HepG2 (cell line): ENCODE measurements around the gene MAP3K14. TPM values are rescaled to one million over a fixed set of nuclear protein-coding genes. Genes with fewer than 3 reads are reported as not detected.

Experiments
- AKAP8 ChIP-seq: sonication (generic); formaldehyde crosslinking; IDR thresholded peaks from 2 replicates; pipeline ENCODE4 v1.5.1; 2020; ENCODE audit warnings: mild to moderate bottlenecking, missing genetic modification reagents
- ATRX ChIP-seq: sonication (generic); formaldehyde crosslinking; IDR thresholded peaks from 2 replicates; pipeline ENCODE4 v1.4.0; 2020; ENCODE audit warnings: missing genetic modification reagents, borderline replicate concordance
- EHMT2 ChIP-seq: fragments of 200-600 bp; sonication (generic); IDR thresholded peaks from 2 replicates; pipeline ENCODE4 v1.7.0; 2017; ENCODE audit warnings: antibody characterized with exemption, low read depth, low read length, borderline replicate concordance
- ELF4 ChIP-seq: sonication (generic); formaldehyde crosslinking; IDR thresholded peaks from 2 replicates; pipeline ENCODE4 v1.5.0; 2020; ENCODE audit warnings: missing genetic modification reagents, mild to moderate bottlenecking, moderate library complexity, borderline replicate concordance
- HDAC6 ChIP-seq: fragments of 200-600 bp; sonication (generic); IDR thresholded peaks from 2 replicates; pipeline ENCODE4 v1.7.0; 2017; ENCODE audit warnings: mild to moderate bottlenecking, antibody characterized with exemption, low read length, low read depth
- IKZF1 ChIP-seq: fragments of 450-650 bp; IDR thresholded peaks from 2 replicates; pipeline ENCODE4 v1.7.1; 2016
- JUND ChIP-seq: sonication (generic); formaldehyde crosslinking; IDR thresholded peaks from 2 replicates; pipeline ENCODE4 v1.8.0; 2022; ENCODE audit warnings: mild to moderate bottlenecking, missing genetic modification reagents
- KLF11 ChIP-seq: IDR thresholded peaks from 2 replicates; pipeline ENCODE4 v1.6.1; 2016; ENCODE audit warnings: missing compliant biosample characterization
- SALL2 ChIP-seq: sonication (generic); formaldehyde crosslinking; IDR thresholded peaks from 2 replicates; pipeline ENCODE4 v1.8.1; 2023; ENCODE audit warnings: mild to moderate bottlenecking, missing genetic modification reagents, inconsistent platforms
- SIN3A ChIP-seq: IDR thresholded peaks from 2 replicates; pipeline ENCODE4 v1.6.1; 2011; ENCODE audit warnings: low read depth, mild to moderate bottlenecking, control low read depth, low read length, borderline replicate concordance
- SP4 ChIP-seq: sonication (generic); formaldehyde crosslinking; IDR thresholded peaks from 2 replicates; pipeline ENCODE4 v1.8.1; 2023; ENCODE audit warnings: mild to moderate bottlenecking, missing genetic modification reagents
- SRF ChIP-seq: IDR thresholded peaks from 2 replicates; pipeline ENCODE4 v1.6.1; 2011; ENCODE audit warnings: mild to moderate bottlenecking, low read depth, low read length, moderate library complexity
- TEAD3 ChIP-seq: optimal IDR thresholded peaks from 2 replicates; pipeline ENCODE3; 2016; ENCODE audit warnings: borderline replicate concordance
- ZEB1 ChIP-seq: IDR thresholded peaks from 2 replicates; pipeline ENCODE4 v1.6.1; 2012; ENCODE audit warnings: mild to moderate bottlenecking, low read depth, inconsistent platforms; ENCODE audit not compliant: insufficient replicate concordance
- ZFX ChIP-seq: sonication (generic); formaldehyde crosslinking; IDR thresholded peaks from 2 replicates; pipeline ENCODE4 v1.4.0; 2020; ENCODE audit warnings: mild to moderate bottlenecking, low read depth, missing genetic modification reagents, moderate library complexity
- ZNF253 ChIP-seq: sonication (generic); formaldehyde crosslinking; IDR thresholded peaks from 2 replicates; pipeline ENCODE4 v1.8.0; 2022; ENCODE audit warnings: mild to moderate bottlenecking, missing genetic modification reagents, borderline replicate concordance
- ZNF274 ChIP-seq: sonication (generic); formaldehyde crosslinking; IDR thresholded peaks from 2 replicates; pipeline ENCODE4 v1.5.1; 2020; ENCODE audit warnings: mild to moderate bottlenecking, missing genetic modification reagents
- ZNF546 ChIP-seq: sonication (generic); formaldehyde crosslinking; conservative IDR thresholded peaks from 2 replicates; pipeline ENCODE4 v1.8.1; 2023; ENCODE audit warnings: mild to moderate bottlenecking, missing genetic modification reagents
- polyA plus RNA-seq, 8 experiments: library from polyadenylated mRNA; depleted of rRNA in 3 of 8; stranded (reverse) in 7 of 8; unstranded in 1 of 8; fragments of >200 nt; fragmentation: Illumina TruSeq in 4 of 8; extraction: Trizol in 4 of 8; gene quantifications; 2 replicates each; pipeline versions ENCODE4 v1.2.1 to v1.2.3, GENCODE V29; 2011 to 2016; ENCODE audit warnings: low read depth in 4 of 8, missing spikeins in 1 of 8, mixed read lengths in 1 of 8; ENCODE audit not compliant: insufficient read depth in 1 of 8
- total RNA-seq, 5 experiments: library from RNA; depleted of rRNA; stranded (reverse); fragments of >200 nt; fragmentation: Illumina TruSeq; extraction: Trizol; gene quantifications; 2 replicates each; pipeline ENCODE4 v1.2.3, GENCODE V29; 2016; ENCODE audit warnings: low read depth in 1 of 5
- TF ChIP-seq, protein P1 (sequence below): sonication (generic); formaldehyde crosslinking; IDR thresholded peaks from 2 replicates; pipeline ENCODE4 v1.4.0; 2020; ENCODE audit warnings: missing genetic modification reagents
- TF ChIP-seq, protein P2 (sequence below): sonication (generic); formaldehyde crosslinking; IDR thresholded peaks from 2 replicates; pipeline ENCODE4 v1.5.0; 2020; ENCODE audit warnings: mild to moderate bottlenecking, missing genetic modification reagents, moderate library complexity
- TF ChIP-seq, protein P3 (sequence below): sonication (generic); formaldehyde crosslinking; IDR thresholded peaks from 2 replicates; pipeline ENCODE4 v1.5.0; 2020; ENCODE audit warnings: mild to moderate bottlenecking, missing genetic modification reagents
- TF ChIP-seq, protein P4 (sequence below): fragments of 450-650 bp; IDR thresholded peaks from 2 replicates; pipeline ENCODE4 v1.6.1; 2016

The MAP3K14 gene
- total and polyA plus RNA-seq, 2 of the 13 experiments (the other 11 are each of a cell fraction or from before 2014, with no cell fraction given): 2.6 TPM

DNA sequence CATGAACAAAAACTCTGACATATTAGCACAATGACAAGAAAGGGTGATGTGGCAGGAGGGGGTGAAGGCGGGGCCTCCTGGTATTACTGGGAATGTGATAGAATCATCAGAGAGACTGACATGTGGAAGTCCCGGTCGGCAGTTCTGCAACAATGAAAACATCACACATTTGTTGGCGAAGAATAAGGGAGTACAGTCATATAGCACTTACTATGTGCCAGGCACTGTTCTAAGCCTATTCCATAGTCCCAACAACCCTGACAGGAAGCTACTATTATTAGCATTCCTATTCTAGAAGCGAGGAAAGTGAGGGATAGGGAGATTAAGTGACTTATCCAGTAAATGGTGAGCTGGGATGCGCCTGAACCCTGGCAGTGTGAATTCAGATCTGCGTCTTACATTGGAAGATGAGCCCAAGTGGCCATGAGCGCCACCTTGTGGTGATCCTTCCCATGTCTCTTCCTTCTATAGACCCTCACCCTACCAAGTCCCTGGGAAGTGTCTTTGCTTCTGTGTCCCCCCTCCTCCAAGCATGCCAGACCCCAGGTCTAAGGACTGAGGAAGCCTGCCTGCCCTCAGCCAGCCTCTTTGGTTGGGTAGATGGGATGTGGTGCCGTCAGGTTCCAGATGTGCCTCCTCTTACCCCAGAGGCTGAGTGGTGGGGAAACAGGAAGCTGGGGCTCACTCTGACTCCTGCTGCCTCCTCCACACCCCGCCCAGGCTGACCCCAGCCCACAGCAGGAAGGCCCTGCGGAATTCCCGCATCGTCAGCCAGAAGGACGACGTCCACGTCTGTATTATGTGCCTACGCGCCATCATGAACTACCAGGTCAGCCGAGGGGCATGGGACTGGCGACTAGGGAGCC is 81.2 kb downstream of the MAP3K14 start (continued):
- TF ChIP-seq, protein P1, sequence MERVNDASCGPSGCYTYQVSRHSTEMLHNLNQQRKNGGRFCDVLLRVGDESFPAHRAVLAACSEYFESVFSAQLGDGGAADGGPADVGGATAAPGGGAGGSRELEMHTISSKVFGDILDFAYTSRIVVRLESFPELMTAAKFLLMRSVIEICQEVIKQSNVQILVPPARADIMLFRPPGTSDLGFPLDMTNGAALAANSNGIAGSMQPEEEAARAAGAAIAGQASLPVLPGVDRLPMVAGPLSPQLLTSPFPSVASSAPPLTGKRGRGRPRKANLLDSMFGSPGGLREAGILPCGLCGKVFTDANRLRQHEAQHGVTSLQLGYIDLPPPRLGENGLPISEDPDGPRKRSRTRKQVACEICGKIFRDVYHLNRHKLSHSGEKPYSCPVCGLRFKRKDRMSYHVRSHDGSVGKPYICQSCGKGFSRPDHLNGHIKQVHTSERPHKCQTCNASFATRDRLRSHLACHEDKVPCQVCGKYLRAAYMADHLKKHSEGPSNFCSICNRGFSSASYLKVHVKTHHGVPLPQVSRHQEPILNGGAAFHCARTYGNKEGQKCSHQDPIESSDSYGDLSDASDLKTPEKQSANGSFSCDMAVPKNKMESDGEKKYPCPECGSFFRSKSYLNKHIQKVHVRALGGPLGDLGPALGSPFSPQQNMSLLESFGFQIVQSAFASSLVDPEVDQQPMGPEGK: no peak
- TF ChIP-seq ATRX: no peak
- TF ChIP-seq SIN3A: no peak
- TF ChIP-seq, protein P2, sequence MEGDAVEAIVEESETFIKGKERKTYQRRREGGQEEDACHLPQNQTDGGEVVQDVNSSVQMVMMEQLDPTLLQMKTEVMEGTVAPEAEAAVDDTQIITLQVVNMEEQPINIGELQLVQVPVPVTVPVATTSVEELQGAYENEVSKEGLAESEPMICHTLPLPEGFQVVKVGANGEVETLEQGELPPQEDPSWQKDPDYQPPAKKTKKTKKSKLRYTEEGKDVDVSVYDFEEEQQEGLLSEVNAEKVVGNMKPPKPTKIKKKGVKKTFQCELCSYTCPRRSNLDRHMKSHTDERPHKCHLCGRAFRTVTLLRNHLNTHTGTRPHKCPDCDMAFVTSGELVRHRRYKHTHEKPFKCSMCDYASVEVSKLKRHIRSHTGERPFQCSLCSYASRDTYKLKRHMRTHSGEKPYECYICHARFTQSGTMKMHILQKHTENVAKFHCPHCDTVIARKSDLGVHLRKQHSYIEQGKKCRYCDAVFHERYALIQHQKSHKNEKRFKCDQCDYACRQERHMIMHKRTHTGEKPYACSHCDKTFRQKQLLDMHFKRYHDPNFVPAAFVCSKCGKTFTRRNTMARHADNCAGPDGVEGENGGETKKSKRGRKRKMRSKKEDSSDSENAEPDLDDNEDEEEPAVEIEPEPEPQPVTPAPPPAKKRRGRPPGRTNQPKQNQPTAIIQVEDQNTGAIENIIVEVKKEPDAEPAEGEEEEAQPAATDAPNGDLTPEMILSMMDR (CRISPR knock-in tag): peak; percentile 85
- TF ChIP-seq, protein P3, sequence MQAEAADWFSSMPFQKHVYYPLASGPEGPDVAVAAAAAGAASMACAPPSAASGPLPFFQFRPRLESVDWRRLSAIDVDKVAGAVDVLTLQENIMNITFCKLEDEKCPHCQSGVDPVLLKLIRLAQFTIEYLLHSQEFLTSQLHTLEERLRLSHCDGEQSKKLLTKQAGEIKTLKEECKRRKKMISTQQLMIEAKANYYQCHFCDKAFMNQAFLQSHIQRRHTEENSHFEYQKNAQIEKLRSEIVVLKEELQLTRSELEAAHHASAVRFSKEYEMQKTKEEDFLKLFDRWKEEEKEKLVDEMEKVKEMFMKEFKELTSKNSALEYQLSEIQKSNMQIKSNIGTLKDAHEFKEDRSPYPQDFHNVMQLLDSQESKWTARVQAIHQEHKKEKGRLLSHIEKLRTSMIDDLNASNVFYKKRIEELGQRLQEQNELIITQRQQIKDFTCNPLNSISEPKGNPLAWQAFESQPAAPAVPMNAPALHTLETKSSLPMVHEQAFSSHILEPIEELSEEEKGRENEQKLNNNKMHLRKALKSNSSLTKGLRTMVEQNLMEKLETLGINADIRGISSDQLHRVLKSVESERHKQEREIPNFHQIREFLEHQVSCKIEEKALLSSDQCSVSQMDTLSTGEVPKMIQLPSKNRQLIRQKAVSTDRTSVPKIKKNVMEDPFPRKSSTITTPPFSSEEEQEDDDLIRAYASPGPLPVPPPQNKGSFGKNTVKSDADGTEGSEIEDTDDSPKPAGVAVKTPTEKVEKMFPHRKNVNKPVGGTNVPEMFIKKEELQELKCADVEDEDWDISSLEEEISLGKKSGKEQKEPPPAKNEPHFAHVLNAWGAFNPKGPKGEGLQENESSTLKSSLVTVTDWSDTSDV (CRISPR knock-in tag): 0 out of 2 replicates have a peak, but pooled peaks have one; percentile 66
- 0 out of 2 replicates have a peak, but pooled peaks have one; percentile 20 for TF ChIP-seq SP4 (CRISPR knock-in tag)
- no peak for TF ChIP-seq IKZF1
- no peak for TF ChIP-seq KLF11 (CRISPR knock-in tag)
- no peak for TF ChIP-seq JUND (CRISPR knock-in tag)
- TF ChIP-seq, protein P4, sequence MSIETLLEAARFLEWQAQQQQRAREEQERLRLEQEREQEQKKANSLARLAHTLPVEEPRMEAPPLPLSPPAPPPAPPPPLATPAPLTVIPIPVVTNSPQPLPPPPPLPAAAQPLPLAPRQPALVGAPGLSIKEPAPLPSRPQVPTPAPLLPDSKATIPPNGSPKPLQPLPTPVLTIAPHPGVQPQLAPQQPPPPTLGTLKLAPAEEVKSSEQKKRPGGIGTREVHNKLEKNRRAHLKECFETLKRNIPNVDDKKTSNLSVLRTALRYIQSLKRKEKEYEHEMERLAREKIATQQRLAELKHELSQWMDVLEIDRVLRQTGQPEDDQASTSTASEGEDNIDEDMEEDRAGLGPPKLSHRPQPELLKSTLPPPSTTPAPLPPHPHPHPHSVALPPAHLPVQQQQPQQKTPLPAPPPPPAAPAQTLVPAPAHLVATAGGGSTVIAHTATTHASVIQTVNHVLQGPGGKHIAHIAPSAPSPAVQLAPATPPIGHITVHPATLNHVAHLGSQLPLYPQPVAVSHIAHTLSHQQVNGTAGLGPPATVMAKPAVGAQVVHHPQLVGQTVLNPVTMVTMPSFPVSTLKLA: no peak
- TF ChIP-seq HDAC6: no peak
- no peak for TF ChIP-seq ZNF274 (CRISPR knock-in tag)
- no peak for TF ChIP-seq ZFX (CRISPR knock-in tag)
- 0 out of 2 replicates have a peak, but pooled peaks have one; percentile 29 for TF ChIP-seq ZNF253 (CRISPR knock-in tag)
- no peak for TF ChIP-seq SRF
- TF ChIP-seq AKAP8: no peak
- no peak for TF ChIP-seq EHMT2
- TF ChIP-seq ZNF546 (CRISPR knock-in tag): no peak
- peak; percentile 50 for TF ChIP-seq TEAD3 (CRISPR knock-in tag)
- TF ChIP-seq SALL2: no peak
- TF ChIP-seq ELF4 (CRISPR knock-in tag): no peak
- no peak for TF ChIP-seq ZEB1
